Activated CD4-positive, alpha-beta memory T cell treated with anti-CD3 and anti-CD28 coated beads, Interleukin-2, amount 10 ng/mL, durations not matched to agents 7 days and 5 days (primary cell): ENCODE data around the gene SNX17. TPM values are rescaled to one million over a fixed set of nuclear protein-coding genes. Genes with fewer than 3 reads are reported as not detected.
A peak's percentile ranks its signal among the peaks of the same experiment; 100 is the strongest.
"Not testable (repeated sequence)": the region's sequence is repeated elsewhere in the genome, so short reads cannot be mapped to it uniquely, and the experiment has no call there.

Experiments used
- CTCF ChIA-PET: fragments of 350-600 bp; sonication (Branson Sonifier 250); formaldehyde crosslinking; loops from one replicate; lab custom pipeline; 2021; ENCODE audit warnings: antibody characterized with exemption, inconsistent platforms; lab: Charles Lee
- POLR2A ChIA-PET: fragments of 350-600 bp; sonication (Branson Sonifier 250); formaldehyde crosslinking; loops from one replicate; lab custom pipeline; 2021; ENCODE audit warnings: antibody characterized with exemption; lab: Charles Lee
- DNase-seq: peaks from one replicate; pipeline ENCODE4 v3.0.0-alpha.2; 2020
- H3K27ac Mint-ChIP-seq: one replicate; pipeline ENCODE4 v1.8.0; 2021; ENCODE audit warnings: mild to moderate bottlenecking, mixed read lengths
- H3K27me3 Mint-ChIP-seq: one replicate; pipeline ENCODE4 v1.8.0; 2021; ENCODE audit warnings: mixed read lengths
- H3K36me3 Mint-ChIP-seq: one replicate; pipeline ENCODE4 v1.8.0; 2021; ENCODE audit warnings: low read depth, mixed read lengths
- H3K4me1 Mint-ChIP-seq: one replicate; pipeline ENCODE4 v1.8.0; 2021; ENCODE audit warnings: mixed read lengths
- H3K4me3 Mint-ChIP-seq: one replicate; pipeline ENCODE4 v1.8.0; 2021; ENCODE audit warnings: mild to moderate bottlenecking, mixed read lengths
- H3K9me3 Mint-ChIP-seq: one replicate; pipeline ENCODE4 v1.8.0; 2021; ENCODE audit warnings: mixed read lengths
- total RNA-seq, 2 experiments: library from RNA; stranded (reverse); gene quantifications; one replicate each; pipeline ENCODE4 v1.2.3, GENCODE V29; 2021

Gene SNX17
- total RNA-seq, 2 experiments from 2014 or later, result 116 to 123 TPM

DNA sequence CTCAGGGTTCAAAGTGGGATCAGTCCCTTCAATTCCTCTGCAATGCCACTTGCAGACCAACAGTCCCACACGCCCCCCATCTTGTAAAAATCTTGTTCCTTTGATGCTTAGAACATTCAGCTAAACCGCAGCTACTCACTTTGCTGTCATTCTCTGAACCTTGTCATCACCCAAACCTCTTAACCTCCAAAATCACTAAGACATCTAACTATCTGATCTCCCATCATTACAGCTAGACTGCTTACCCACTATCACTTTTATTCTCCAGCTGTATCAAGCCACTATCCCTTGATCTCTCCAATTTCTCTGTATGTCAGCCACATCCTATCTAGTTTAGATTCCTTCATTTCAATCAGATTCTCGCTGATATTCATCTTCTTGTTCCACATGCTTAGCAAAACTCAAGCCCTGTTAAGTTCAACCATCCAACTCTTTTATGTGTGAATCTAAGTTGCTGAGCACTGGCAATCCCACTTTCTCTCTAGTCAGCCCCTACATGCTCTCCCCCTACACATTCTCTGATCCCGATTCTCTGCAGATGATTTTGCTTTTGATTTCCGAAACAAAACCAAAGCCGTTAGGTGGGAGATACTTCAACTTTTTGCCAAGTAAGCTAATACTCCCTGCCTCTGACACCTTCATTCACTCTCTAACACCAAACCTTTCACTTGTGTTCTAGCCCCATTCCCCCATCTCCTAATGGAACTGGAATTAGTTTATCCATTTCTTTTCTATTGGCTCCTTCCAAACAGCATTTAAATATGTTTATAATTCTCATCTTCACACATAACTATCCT is 18.4 kb upstream of the SNX17 start:
- peaks cover 48% of the 10 kb centered on the region for H3K4me1 Mint-ChIP-seq
- peak overlapping the region; percentile 23 for H3K27ac Mint-ChIP-seq
- H3K9me3 Mint-ChIP-seq, result no peaks in the 10 kb centered on the region
- POLR2A ChIA-PET, result interaction anchor here (0.6 to 2.8 kb wide), 6 partner anchors 10 to 218 kb away, joined by 3 to 13 read pairs (median 7); partner anchors contain the start of genes EIF2B4, MPV17, NRBP1 and PREB
- CTCF ChIA-PET, result interaction anchor here (1.2 to 1.5 kb wide), 6 partner anchors 12 to 352 kb away, joined by 3 to 4 read pairs (median 4); partner anchors contain the start of genes EIF2B4 and PPM1G
- peaks cover 19% of the 10 kb centered on the region for H3K36me3 Mint-ChIP-seq
- H3K4me3 Mint-ChIP-seq, result no peak overlapping the region
- DNase-seq, result no peak
- no peaks in the 10 kb centered on the region for H3K27me3 Mint-ChIP-seq

DNA sequence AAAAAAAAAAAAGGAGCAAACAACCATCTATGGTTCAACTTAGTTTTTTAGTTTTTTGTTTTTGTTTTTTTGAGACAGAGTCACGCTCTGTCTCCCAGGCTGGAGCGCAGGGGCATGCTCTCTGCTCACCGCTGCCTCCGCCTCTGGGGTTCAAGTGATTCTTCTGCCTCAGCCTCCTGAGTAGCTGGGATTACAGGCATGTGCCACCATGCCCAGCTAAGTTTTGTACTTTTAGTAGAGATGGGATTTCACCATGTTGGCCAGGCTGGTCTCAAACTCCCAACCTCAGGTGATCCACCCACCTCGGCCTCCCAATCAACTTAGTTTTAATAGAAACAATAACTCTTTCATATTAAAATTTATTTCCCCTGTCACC is 17.0 kb upstream of the SNX17 start:
- DNase-seq, H3K9me3 Mint-ChIP-seq, H3K27me3 Mint-ChIP-seq, H3K27ac Mint-ChIP-seq, H3K4me3 Mint-ChIP-seq: not testable (repeated sequence)
- Mint-ChIP-seq H3K4me1 (peaks cover 56% of the 10 kb centered on the region), H3K36me3 (peaks cover 12% of the 10 kb centered on the region)
- ChIA-PET CTCF (interaction anchor here (1.2 to 2.3 kb wide), 3 partner anchors 50 to 350 kb away, joined by 3 to 8 read pairs (median 3); no protein-coding TSS in a partner anchor), POLR2A (interaction anchor here (1.2 to 1.4 kb wide), 3 partner anchors 16 to 136 kb away, joined by 3 to 4 read pairs (median 3); partner anchors contain the start of gene CAD)

DNA sequence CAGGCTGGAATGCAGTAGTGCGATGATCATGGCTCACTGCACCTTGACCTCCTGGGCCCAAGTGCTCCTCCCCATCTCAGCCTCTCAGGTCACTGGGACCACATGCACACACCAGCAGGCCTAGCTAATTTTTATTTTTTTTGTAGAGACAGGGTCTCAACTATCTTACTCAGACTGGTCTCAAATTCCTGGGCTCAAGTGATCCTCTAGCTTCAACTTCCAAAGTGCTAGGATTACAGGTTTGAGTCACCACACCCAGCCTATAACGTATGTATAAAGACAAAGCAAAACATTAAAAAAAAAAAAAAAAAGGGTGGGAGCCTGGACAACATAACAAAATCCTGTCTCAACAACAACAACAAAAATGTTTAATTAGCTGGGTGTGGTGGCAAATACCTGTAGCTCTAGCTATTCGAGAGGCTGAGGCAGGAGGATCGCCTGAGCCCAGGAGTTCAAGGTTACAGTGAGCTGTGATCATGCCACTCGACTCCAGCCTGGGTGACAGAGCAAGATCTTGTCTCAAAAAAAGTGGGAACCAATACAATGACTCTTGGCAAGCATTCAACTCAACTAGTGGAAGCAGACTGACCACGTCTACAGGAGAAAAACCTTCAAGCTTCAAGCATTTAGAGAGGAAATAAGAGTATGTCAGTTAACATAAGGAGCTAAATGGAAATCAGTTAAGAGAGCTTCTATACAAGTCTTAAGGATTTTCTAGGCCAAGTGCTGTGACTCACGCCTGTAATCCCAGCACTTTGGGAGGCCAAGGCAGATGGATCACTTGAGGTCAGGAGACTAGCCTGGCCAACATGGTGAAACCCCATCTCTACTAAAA is 16.4 kb upstream of the SNX17 start:
- Mint-ChIP-seq H3K4me3 (peak overlapping the region; percentile 32), H3K9me3 (no peaks in the 10 kb centered on the region), H3K4me1 (peaks cover 59% of the 10 kb centered on the region), H3K27ac (no peak overlapping the region), H3K27me3 (no peaks in the 10 kb centered on the region), H3K36me3 (peaks cover 15% of the 10 kb centered on the region)
- POLR2A ChIA-PET, result interaction anchor here (1.2 to 1.4 kb wide), 3 partner anchors 15 to 136 kb away, joined by 3 to 4 read pairs (median 3); partner anchors contain the start of gene CAD
- CTCF ChIA-PET, result interaction anchor here (0.7 to 2.3 kb wide), 4 partner anchors 51 to 330 kb away, joined by 3 to 8 read pairs (median 3); no protein-coding TSS in a partner anchor
- DNase-seq, result no peak

DNA sequence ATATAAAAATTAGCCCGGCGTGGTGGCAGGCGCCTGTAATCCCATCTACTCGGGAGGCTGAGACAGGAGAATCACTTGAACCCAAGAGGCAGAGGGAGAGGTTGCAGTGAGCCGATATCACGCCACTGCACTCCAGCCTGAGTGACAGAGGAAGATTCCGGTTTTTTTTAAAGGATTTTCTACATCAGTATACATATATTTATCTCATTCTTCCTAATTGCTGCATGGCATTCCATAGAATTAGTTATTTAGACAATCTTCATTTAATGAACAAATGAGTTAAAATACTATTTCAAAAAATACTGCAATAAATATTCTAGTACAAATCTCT is 15.9 kb upstream of the SNX17 start:
- POLR2A ChIA-PET, result interaction anchor here (1.2 to 1.4 kb wide), 3 partner anchors 15 to 137 kb away, joined by 3 to 4 read pairs (median 3); partner anchors contain the start of gene CAD
- no peak overlapping the region for H3K27ac Mint-ChIP-seq
- peaks cover 58% of the 10 kb centered on the region for H3K4me1 Mint-ChIP-seq
- CTCF ChIA-PET, result interaction anchor here (0.7 to 2.3 kb wide), 3 partner anchors 51 to 76 kb away, joined by 3 to 8 read pairs (median 3); no protein-coding TSS in a partner anchor
- DNase-seq, result no peak
- H3K4me3 Mint-ChIP-seq, result peak overlapping the region; percentile 32
- H3K27me3 Mint-ChIP-seq, result no peaks in the 10 kb centered on the region
- H3K9me3 Mint-ChIP-seq, result no peaks in the 10 kb centered on the region
- peaks cover 12% of the 10 kb centered on the region for H3K36me3 Mint-ChIP-seq

DNA sequence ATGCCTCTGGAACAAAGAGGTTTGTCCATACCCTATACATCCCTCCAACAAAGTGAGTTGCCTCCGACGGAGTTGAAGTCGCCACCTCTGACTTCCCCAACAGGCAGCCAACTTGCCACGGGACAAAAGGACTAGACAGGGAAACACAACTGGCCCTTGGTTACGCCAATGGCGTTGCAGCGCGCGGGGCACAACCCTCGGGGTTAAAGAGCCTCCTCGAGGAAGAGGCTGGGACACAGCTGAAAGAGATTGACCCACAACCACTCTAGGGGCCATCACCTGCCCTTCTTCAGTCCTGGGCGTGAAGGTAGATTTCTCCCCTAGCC is 14.4 kb upstream of the SNX17 start:
- Mint-ChIP-seq H3K36me3 (peaks cover 8% of the 10 kb centered on the region), H3K27ac (peak overlapping the region; percentile 97), H3K9me3 (no peaks in the 10 kb centered on the region), H3K4me1 (peaks cover 53% of the 10 kb centered on the region), H3K27me3 (no peaks in the 10 kb centered on the region), H3K4me3 (peak overlapping the region; percentile 95)
- CTCF ChIA-PET, result interaction anchor here (1.5 to 2.3 kb wide), 2 partner anchors 13 to 23 kb away, joined by 6 to 16 read pairs; partner anchors contain the start of genes EIF2B4 and SNX17
- POLR2A ChIA-PET, result interaction anchor here (0.6 to 3.1 kb wide), 14 partner anchors 10 to 305 kb away, joined by 3 to 67 read pairs (median 4); partner anchors contain the start of genes AGBL5, EIF2B4, MPV17 and NRBP1
- DNase-seq, result peak; percentile 62

GRCh38 chr2:27356382-27357181 is 13.8 kb upstream of the SNX17 start, which contains the start of gene GTF3C2:
TSS of gene GTF3C2 (minus strand) at chr2:27356764. CDS start at chr2:27343554, 13,210 bp downstream.
- POLR2A ChIA-PET, result interaction anchor here (0.7 to 3.1 kb wide), 17 partner anchors 9 to 305 kb away, joined by 3 to 67 read pairs (median 4); partner anchors contain the start of genes AGBL5, EIF2B4, MPV17 and NRBP1
- H3K4me3 Mint-ChIP-seq, result peak within 1 kb of the TSS; percentile 95
- H3K27ac Mint-ChIP-seq, result peak within 1 kb of the TSS; percentile 97
- peaks cover 8% of the 10 kb centered on the region for H3K36me3 Mint-ChIP-seq
- no peaks in the 10 kb centered on the region for H3K27me3 Mint-ChIP-seq
- peak; percentile 93 for DNase-seq
- CTCF ChIA-PET, result interaction anchor here (1.5 to 2.3 kb wide), 2 partner anchors 13 to 23 kb away, joined by 6 to 16 read pairs; partner anchors contain the start of genes EIF2B4 and SNX17
- no peaks in the 10 kb centered on the region for H3K9me3 Mint-ChIP-seq
- peaks cover 50% of the 10 kb centered on the region for H3K4me1 Mint-ChIP-seq

DNA sequence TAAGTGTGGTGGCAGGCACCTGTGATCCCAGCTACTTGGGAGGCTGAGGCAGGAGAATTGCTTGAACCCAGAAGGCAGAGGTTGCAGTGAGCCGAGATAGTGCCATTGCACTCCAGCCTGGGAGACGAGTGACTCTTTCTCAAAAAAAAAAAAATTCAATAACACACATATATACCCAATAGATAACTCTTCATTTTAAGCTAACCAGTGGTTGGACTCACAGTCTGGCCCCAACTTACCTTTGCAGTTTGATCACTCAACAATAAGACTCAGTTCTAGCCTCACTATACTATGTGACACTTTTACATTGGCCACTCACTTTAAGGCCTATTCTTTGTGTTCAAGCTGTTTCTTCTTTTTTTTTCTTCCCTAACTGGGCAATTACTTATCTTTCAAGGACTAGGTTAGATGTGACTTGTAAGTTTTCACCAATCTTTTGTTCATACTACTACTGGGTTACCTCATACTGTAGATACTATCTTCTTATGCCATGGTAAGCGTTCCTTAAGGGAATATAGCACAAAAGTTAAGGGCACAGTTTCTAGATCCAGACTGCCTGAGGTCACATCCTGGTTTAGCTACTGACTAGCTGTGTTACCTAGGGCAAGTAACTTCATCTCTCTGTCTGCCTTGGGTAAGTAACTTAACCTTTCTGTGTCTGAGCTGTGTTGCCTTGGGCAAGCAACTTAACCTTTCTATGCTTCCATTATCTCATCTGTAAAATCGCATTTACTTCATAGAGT is 7.6 kb upstream of the SNX17 start:
- CTCF ChIA-PET, result interaction anchor here (1.5 to 1.6 kb wide), 2 partner anchors 9 to 193 kb away, joined by 5 to 6 read pairs; no protein-coding TSS in a partner anchor
- H3K4me3 Mint-ChIP-seq, result no peak overlapping the region
- POLR2A ChIA-PET, result interaction anchor here (0.7 to 1.5 kb wide), 3 partner anchors 8 to 19 kb away, joined by 3 read pairs; no protein-coding TSS in a partner anchor
- no peaks in the 10 kb centered on the region for H3K27me3 Mint-ChIP-seq
- no peak overlapping the region for H3K27ac Mint-ChIP-seq
- DNase-seq, result no peak
- peaks cover 33% of the 10 kb centered on the region for H3K36me3 Mint-ChIP-seq
- no peaks in the 10 kb centered on the region for H3K9me3 Mint-ChIP-seq
- peaks cover 16% of the 10 kb centered on the region for H3K4me1 Mint-ChIP-seq

GRCh38 chr2:27363933-27364332 is 6.5 kb upstream of the SNX17 start:
- no peaks in the 10 kb centered on the region for H3K9me3 Mint-ChIP-seq
- CTCF ChIA-PET, result interaction anchor here (1.5 to 1.7 kb wide), 3 partner anchors 8 to 194 kb away, joined by 4 to 6 read pairs (median 5); no protein-coding TSS in a partner anchor
- H3K4me3 Mint-ChIP-seq, result no peak overlapping the region
- no peaks in the 10 kb centered on the region for H3K27me3 Mint-ChIP-seq
- H3K27ac Mint-ChIP-seq, result no peak overlapping the region
- POLR2A ChIA-PET, result interaction anchor here (0.9 to 1.5 kb wide), 2 partner anchors 7 to 20 kb away, joined by 3 read pairs; no protein-coding TSS in a partner anchor
- H3K36me3 Mint-ChIP-seq, result peaks cover 35% of the 10 kb centered on the region
- H3K4me1 Mint-ChIP-seq, result peaks cover 18% of the 10 kb centered on the region
- no peak for DNase-seq

DNA sequence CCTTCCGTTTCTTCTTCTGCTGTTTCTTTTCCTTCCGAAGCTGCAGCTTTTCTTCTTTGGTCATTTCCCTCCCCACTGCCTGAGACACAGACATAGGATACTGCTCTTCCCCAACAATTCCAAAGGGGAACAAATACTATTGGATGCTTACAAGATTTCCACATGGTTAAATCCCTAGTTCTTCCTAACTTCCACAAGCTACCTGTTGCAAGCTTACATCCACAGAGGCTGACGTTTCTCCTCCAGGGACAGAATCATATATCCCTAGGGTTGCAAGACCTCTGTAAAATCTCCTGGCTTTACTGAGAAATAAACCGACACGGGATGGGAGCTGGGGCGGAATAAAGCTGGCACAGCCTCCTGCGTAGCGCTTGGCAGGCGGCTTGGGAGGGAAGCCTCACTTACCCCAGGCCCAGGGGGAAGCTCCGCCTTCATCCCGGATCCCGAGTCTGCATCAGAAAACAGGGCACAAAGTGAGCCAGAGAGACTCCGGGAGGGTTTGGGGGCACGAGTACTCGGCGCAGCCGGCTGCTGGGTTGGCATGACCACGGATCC is 868 bp upstream of the SNX17 start:
- peak overlapping the region; percentile 93 for H3K27ac Mint-ChIP-seq
- peaks cover 65% of the 10 kb centered on the region for H3K36me3 Mint-ChIP-seq
- H3K4me3 Mint-ChIP-seq, result peak overlapping the region; percentile 88
- CTCF ChIA-PET, result interaction anchor here (0.6 to 2.6 kb wide), 17 partner anchors 9 to 314 kb away, joined by 3 to 19 read pairs (median 4); partner anchors contain the start of genes GTF3C2, MPV17, NRBP1 and PPM1G
- peaks cover 45% of the 10 kb centered on the region for H3K4me1 Mint-ChIP-seq
- POLR2A ChIA-PET, result interaction anchor here (0.8 to 5.4 kb wide), 13 partner anchors 11 to 298 kb away, joined by 3 to 96 read pairs (median 6); partner anchors contain the start of genes GTF3C2, MPV17, NRBP1 and OST4
- H3K27me3 Mint-ChIP-seq, result no peaks in the 10 kb centered on the region
- no peak for DNase-seq
- H3K9me3 Mint-ChIP-seq, result no peaks in the 10 kb centered on the region

- peak overlapping the region; percentile 92 for H3K27ac Mint-ChIP-seq
- H3K9me3 Mint-ChIP-seq, result no peaks in the 10 kb centered on the region
- H3K4me3 Mint-ChIP-seq, result peak overlapping the region; percentile 88
- H3K4me1 Mint-ChIP-seq, result peaks cover 45% of the 10 kb centered on the region
- CTCF ChIA-PET, result interaction anchor here (0.7 to 2.8 kb wide), 8 partner anchors 8 to 312 kb away, joined by 3 to 14 read pairs (median 5); partner anchors contain the start of genes CCDC121, NRBP1, PPM1G and ZNF513
- no peaks in the 10 kb centered on the region for H3K27me3 Mint-ChIP-seq
- POLR2A ChIA-PET, result interaction anchor here (0.6 to 5.4 kb wide), 15 partner anchors 8 to 585 kb away, joined by 3 to 96 read pairs (median 8); partner anchors contain the start of genes AGBL5, CCDC121, CENPA and GPN1
- DNase-seq, result peak; percentile 42
- H3K36me3 Mint-ChIP-seq, result peaks cover 72% of the 10 kb centered on the region
These were observed 602 bp downstream of the SNX17 start for GRCh38 chr2:27370816-27371620.
